ENCODE data around the gene KCTD11.
"Not testable (repeated sequence)": the region's sequence is repeated elsewhere in the genome, so short reads cannot be mapped to it uniquely, and the experiment has no call there.

- not testable (repeated sequence) for TF ChIP-seq CTCF, POLR2A (IDR thresholded peaks at IDR 0.05)
These were observed 14.0 kb downstream of the KCTD11 start for GRCh38 chr17:7365963-7366362.

Measured in thyroid gland (tissue), 4 donors.